SU-DHL-6 (cell line): Measurements from ENCODE around the gene OR11A1.

Experiments
- CTCF ChIP-seq: fragments of 200-600 bp; sonication (generic); IDR thresholded peaks from one replicate; pipeline ENCODE4 v1.5.1; 2017; ENCODE audit warnings: antibody characterized with exemption, mild to moderate bottlenecking, low read length, moderate library complexity; ENCODE audit not compliant: insufficient read depth, poor library complexity, severe bottlenecking
- EZH2phosphoT487 ChIP-seq: fragments of 200-600 bp; sonication (generic), shearing (Covaris generic); conservative IDR thresholded peaks from 2 replicates; pipeline ENCODE4 v1.6.1; 2018; ENCODE audit warnings: mild to moderate bottlenecking, antibody characterized with exemption, low read length, moderate library complexity, mixed read lengths

- TF ChIP-seq CTCF (no peak), EZH2phosphoT487 (no peak)
Observed at GRCh38 chr6:29425075-29425474, 31.8 kb downstream of the OR11A1 start.
